Rectal smooth muscle tissue (tissue), 1 donor: ENCODE data around the gene ANKRD17.

ENCODE experiments used
- H3K27ac ChIP-seq: one replicate; pipeline ENCODE4 v1.7.0; 2013; ENCODE audit warnings: low read depth, low read length, inconsistent platforms
- H3K27me3 ChIP-seq: one replicate; pipeline ENCODE4 v1.7.0; 2013; ENCODE audit warnings: low read length; ENCODE audit not compliant: control insufficient read depth, insufficient read depth
- H3K36me3 ChIP-seq: one replicate; pipeline ENCODE4 v1.7.0; 2013; ENCODE audit warnings: low read length; ENCODE audit not compliant: control insufficient read depth, insufficient read depth
- H3K4me1 ChIP-seq: one replicate; pipeline ENCODE4 v1.7.0; 2013; ENCODE audit warnings: low read length; ENCODE audit not compliant: control insufficient read depth, insufficient read depth
- H3K4me3 ChIP-seq: one replicate; pipeline ENCODE4 v1.7.0; 2013; ENCODE audit warnings: low read length
- H3K9ac ChIP-seq: one replicate; pipeline ENCODE4 v1.7.0; 2013; ENCODE audit warnings: low read length

Gene ANKRD17

GRCh38 chr4:73181231-73181630, 77.4 kb downstream of the ANKRD17 start:
- Histone ChIP-seq H3K4me3 (no peak overlapping the region), H3K27ac (no peak overlapping the region), H3K9ac (no peak overlapping the region), H3K36me3 (no peaks in the 10 kb centered on the region), H3K4me1 (no peaks in the 10 kb centered on the region), H3K27me3 (no peaks in the 10 kb centered on the region)

GRCh38 chr4:73178389-73178788, 80.2 kb downstream of the ANKRD17 start:
- no peak overlapping the region for H3K9ac ChIP-seq
- no peaks in the 10 kb centered on the region for H3K4me1 ChIP-seq
- peaks cover 2% of the 10 kb centered on the region for H3K36me3 ChIP-seq
- H3K4me3 ChIP-seq: no peak overlapping the region
- H3K27me3 ChIP-seq: no peaks in the 10 kb centered on the region
- H3K27ac ChIP-seq: no peak overlapping the region

- no peaks in the 10 kb centered on the region for H3K27me3 ChIP-seq
- no peak overlapping the region for H3K9ac ChIP-seq
- peaks cover 19% of the 10 kb centered on the region for H3K36me3 ChIP-seq
- no peaks in the 10 kb centered on the region for H3K4me1 ChIP-seq
- H3K27ac ChIP-seq: no peak overlapping the region
- no peak overlapping the region for H3K4me3 ChIP-seq
Observed at GRCh38 chr4:73172161-73172560, 86.4 kb downstream of the ANKRD17 start.

- Histone ChIP-seq H3K27ac (no peak overlapping the region), H3K9ac (no peak overlapping the region), H3K4me3 (no peak overlapping the region), H3K4me1 (no peaks in the 10 kb centered on the region), H3K27me3 (no peaks in the 10 kb centered on the region), H3K36me3 (peaks cover 19% of the 10 kb centered on the region)
Observed at GRCh38 chr4:73170518-73171198, 87.9 kb downstream of the ANKRD17 start.

- H3K4me1 ChIP-seq: no peaks in the 10 kb centered on the region
- H3K4me3 ChIP-seq: no peak overlapping the region
- no peaks in the 10 kb centered on the region for H3K27me3 ChIP-seq
- no peak overlapping the region for H3K27ac ChIP-seq
- H3K9ac ChIP-seq: no peak overlapping the region
- H3K36me3 ChIP-seq: peaks cover 14% of the 10 kb centered on the region
Observed at GRCh38 chr4:73166212-73166611, 92.4 kb downstream of the ANKRD17 start.

GRCh38 chr4:73161527-73162185, 96.9 kb downstream of the ANKRD17 start:
- Histone ChIP-seq H3K9ac (no peak overlapping the region), H3K4me3 (no peak overlapping the region), H3K27me3 (no peaks in the 10 kb centered on the region), H3K27ac (no peak overlapping the region), H3K36me3 (peaks cover 3% of the 10 kb centered on the region), H3K4me1 (no peaks in the 10 kb centered on the region)

GRCh38 chr4:73156394-73156793, 102.2 kb downstream of the ANKRD17 start:
- Histone ChIP-seq H3K9ac (no peak overlapping the region), H3K27me3 (no peaks in the 10 kb centered on the region), H3K36me3 (peaks cover 7% of the 10 kb centered on the region), H3K4me3 (no peak overlapping the region), H3K4me1 (no peaks in the 10 kb centered on the region), H3K27ac (no peak overlapping the region)

- Histone ChIP-seq H3K27ac (no peak overlapping the region), H3K9ac (no peak overlapping the region), H3K27me3 (no peaks in the 10 kb centered on the region), H3K36me3 (peaks cover 4% of the 10 kb centered on the region), H3K4me1 (no peaks in the 10 kb centered on the region), H3K4me3 (no peak overlapping the region)
Observed at GRCh38 chr4:73152893-73153292, 105.7 kb downstream of the ANKRD17 start.

- no peak overlapping the region for H3K9ac ChIP-seq
- no peaks in the 10 kb centered on the region for H3K27me3 ChIP-seq
- H3K4me1 ChIP-seq: no peaks in the 10 kb centered on the region
- H3K36me3 ChIP-seq: peaks cover 21% of the 10 kb centered on the region
- H3K27ac ChIP-seq: no peak overlapping the region
- H3K4me3 ChIP-seq: no peak overlapping the region
Observed at GRCh38 chr4:73142995-73143547, 115.5 kb downstream of the ANKRD17 start.

- Histone ChIP-seq H3K27ac (no peak overlapping the region), H3K27me3 (no peaks in the 10 kb centered on the region), H3K4me3 (no peak overlapping the region), H3K4me1 (no peaks in the 10 kb centered on the region), H3K36me3 (peaks cover 24% of the 10 kb centered on the region), H3K9ac (no peak overlapping the region)
Observed at GRCh38 chr4:73139991-73140390, 118.6 kb downstream of the ANKRD17 start.

- peaks cover 21% of the 10 kb centered on the region for H3K36me3 ChIP-seq
- H3K4me1 ChIP-seq: no peaks in the 10 kb centered on the region
- no peaks in the 10 kb centered on the region for H3K27me3 ChIP-seq
- no peak overlapping the region for H3K27ac ChIP-seq
- no peak overlapping the region for H3K4me3 ChIP-seq
- H3K9ac ChIP-seq: no peak overlapping the region
Observed at GRCh38 chr4:73139245-73139644, 119.4 kb downstream of the ANKRD17 start.

- Histone ChIP-seq H3K4me1 (no peaks in the 10 kb centered on the region), H3K36me3 (peaks cover 13% of the 10 kb centered on the region), H3K4me3 (no peak overlapping the region), H3K9ac (no peak overlapping the region), H3K27ac (no peak overlapping the region), H3K27me3 (no peaks in the 10 kb centered on the region)
Observed at GRCh38 chr4:73137121-73137520, 121.5 kb downstream of the ANKRD17 start.

- Histone ChIP-seq H3K4me1 (no peaks in the 10 kb centered on the region), H3K4me3 (no peak overlapping the region), H3K27me3 (no peaks in the 10 kb centered on the region), H3K36me3 (peaks cover 3% of the 10 kb centered on the region), H3K9ac (no peak overlapping the region), H3K27ac (no peak overlapping the region)
Observed at GRCh38 chr4:73133784-73134183, 124.8 kb downstream of the ANKRD17 start.
